Measurements from ENCODE around the gene TRPV2.

GRCh38 chr17:16434662-16435061 is 19.3 kb downstream of the TRPV2 start:
- TF ChIP-seq CTCF (IDR thresholded peaks at IDR 0.05) (no peak), REST (IDR thresholded peaks at IDR 0.05; ENCODE audit: insufficient read depth in 1 of 2, low read depth in 2 of 2, low read length in 1 of 2) (no peak)
